Measurements from ENCODE around the gene NHLH1. TPM values are rescaled to one million over a fixed set of nuclear protein-coding genes. Genes with fewer than 3 reads are reported as not detected.

The NHLH1 gene
- total RNA-seq, 1 donor from 2014 or later = 0.27 TPM

- Mint-ChIP-seq H3K4me1 (no peaks in the 10 kb centered on the region), H3K4me3 (no peak overlapping the region), H3K9me3 (no peaks in the 10 kb centered on the region), H3K27ac (no peak overlapping the region), H3K36me3 (no peaks in the 10 kb centered on the region), H3K27me3 (ENCODE audit: low read depth) (peaks cover 2% of the 10 kb centered on the region)
- no peak for DNase-seq (ENCODE audit: low spot score in 2 of 2, unreplicated experiment in 2 of 2)
- no peak for TF ChIP-seq CTCF (IDR thresholded peaks at IDR 0.05; ENCODE audit: unreplicated experiment)
Observed at GRCh38 chr1:160367934-160368923, 1.4 kb downstream of the NHLH1 start.

- no peak for DNase-seq (ENCODE audit: low spot score in 2 of 2, unreplicated experiment in 2 of 2)
- Mint-ChIP-seq H3K4me3 (no peak overlapping the region), H3K36me3 (no peaks in the 10 kb centered on the region), H3K9me3 (no peaks in the 10 kb centered on the region), H3K27ac (no peak overlapping the region), H3K4me1 (no peaks in the 10 kb centered on the region), H3K27me3 (ENCODE audit: low read depth) (peaks cover 2% of the 10 kb centered on the region)
- no peak for TF ChIP-seq CTCF (IDR thresholded peaks at IDR 0.05; ENCODE audit: unreplicated experiment)
Observed at GRCh38 chr1:160369087-160369486, 2.2 kb downstream of the NHLH1 start.

- Mint-ChIP-seq H3K36me3 (no peaks in the 10 kb centered on the region), H3K4me1 (peaks cover 6% of the 10 kb centered on the region), H3K4me3 (no peak overlapping the region), H3K27me3 (ENCODE audit: low read depth) (peaks cover 2% of the 10 kb centered on the region), H3K27ac (no peak overlapping the region), H3K9me3 (no peaks in the 10 kb centered on the region)
- no peak for TF ChIP-seq CTCF (IDR thresholded peaks at IDR 0.05; ENCODE audit: unreplicated experiment)
- no peak for DNase-seq (ENCODE audit: low spot score in 2 of 2, unreplicated experiment in 2 of 2)
Observed at GRCh38 chr1:160370561-160371345, 3.9 kb downstream of the NHLH1 start.

- no peak for TF ChIP-seq CTCF (IDR thresholded peaks at IDR 0.05; ENCODE audit: unreplicated experiment)
- peaks cover 2% of the 10 kb centered on the region for H3K27me3 Mint-ChIP-seq (ENCODE audit: low read depth)
- peaks cover 9% of the 10 kb centered on the region for H3K4me1 Mint-ChIP-seq
- no peaks in the 10 kb centered on the region for H3K9me3 Mint-ChIP-seq
- no peak overlapping the region for H3K4me3 Mint-ChIP-seq
- H3K27ac Mint-ChIP-seq = no peak overlapping the region
- no peak for DNase-seq (ENCODE audit: low spot score in 2 of 2, unreplicated experiment in 2 of 2)
- no peaks in the 10 kb centered on the region for H3K36me3 Mint-ChIP-seq
Observed at GRCh38 chr1:160371346-160371631, 4.4 kb downstream of the NHLH1 start.

- no peaks in the 10 kb centered on the region for H3K36me3 Mint-ChIP-seq
- peaks cover 2% of the 10 kb centered on the region for H3K27me3 Mint-ChIP-seq (ENCODE audit: low read depth)
- no peak for TF ChIP-seq CTCF (IDR thresholded peaks at IDR 0.05; ENCODE audit: unreplicated experiment)
- no peaks in the 10 kb centered on the region for H3K9me3 Mint-ChIP-seq
- no peak for DNase-seq (ENCODE audit: low spot score in 2 of 2, unreplicated experiment in 2 of 2)
- no peak overlapping the region for H3K4me3 Mint-ChIP-seq
- H3K4me1 Mint-ChIP-seq = peaks cover 11% of the 10 kb centered on the region
- H3K27ac Mint-ChIP-seq = no peak overlapping the region
Observed at GRCh38 chr1:160371756-160372155, 4.9 kb downstream of the NHLH1 start.

Measured in mesothelial cell of epicardium (in vitro differentiated cells).